Spleen (tissue), 11 donors: Measurements from ENCODE around the gene FBXO31. TPM values are rescaled to one million over a fixed set of nuclear protein-coding genes. Genes with fewer than 3 reads are reported as not detected.
"Not testable (repeated sequence)": the region's sequence is repeated elsewhere in the genome, so short reads cannot be mapped to it uniquely, and the experiment has no call there.

Experiments used
- DNase-seq: peaks from one replicate; pipeline ENCODE4 v3.0.0-alpha.2; 2020
- H3K27ac ChIP-seq, 8 donors: fragments of 200-600 bp; sonication (generic) in 7 of 8; 1 replicate in 4 of 8; 2 replicates in 4 of 8; pipeline versions ENCODE4 v1.5.0 to v1.8.0; 2016 to 2021; ENCODE audit warnings: inconsistent platforms in 4 of 8, mild to moderate bottlenecking in 4 of 8, moderate library complexity in 1 of 8
- H3K27me3 ChIP-seq, 7 donors: fragments of 200-600 bp; sonication (generic) in 6 of 7; replicated peaks in 1 of 7; 1 replicate in 4 of 7; 2 replicates in 3 of 7; pipeline versions ENCODE4 v1.5.0 to v1.8.0; 2016 to 2021; ENCODE audit warnings: inconsistent platforms in 3 of 7, mild to moderate bottlenecking in 1 of 7
- H3K36me3 ChIP-seq, 6 donors: fragments of 200-600 bp; sonication (generic) in 5 of 6; 1 replicate in 4 of 6; 2 replicates in 2 of 6; pipeline versions ENCODE4 v1.5.0 to v1.8.0; 2016 to 2021; ENCODE audit warnings: inconsistent platforms in 2 of 6
- H3K4me1 ChIP-seq, 6 donors: fragments of 200-600 bp; sonication (generic) in 5 of 6; 1 replicate in 3 of 6; 2 replicates in 3 of 6; pipeline versions ENCODE4 v1.5.0 to v1.8.0; 2016 to 2021; ENCODE audit warnings: inconsistent platforms in 3 of 6
- H3K4me3 ChIP-seq, 8 donors: fragments of 200-600 bp; sonication (generic) in 7 of 8; 1 replicate in 4 of 8; 2 replicates in 4 of 8; pipeline versions ENCODE4 v1.5.0 to v1.8.0; 2016 to 2021; ENCODE audit warnings: inconsistent platforms in 4 of 8, mild to moderate bottlenecking in 4 of 8, moderate library complexity in 2 of 8
- H3K9me3 ChIP-seq, 8 donors: fragments of 200-600 bp; sonication (generic) in 7 of 8; 1 replicate in 4 of 8; 2 replicates in 4 of 8; pipeline versions ENCODE4 v1.5.0 to v1.8.0; 2016 to 2021; ENCODE audit warnings: inconsistent platforms in 4 of 8
- POLR2A ChIP-seq, 3 donors: fragments of 450-650 bp; IDR thresholded peaks; one replicate each; pipeline ENCODE4 v1.5.1; 2017; ENCODE audit warnings: antibody characterized with exemption in 3 of 3, mild to moderate bottlenecking in 1 of 3
- POLR2AphosphoS5 ChIP-seq, 3 donors: sonication (generic); formaldehyde crosslinking; IDR thresholded peaks; one replicate each; pipeline ENCODE4 v1.5.1; 2017; ENCODE audit warnings: antibody characterized with exemption in 3 of 3
- WGBS, 5 donors: extraction: QIAGEN DNeasy Blood & Tissue Kit in 3 of 5; methylation state at CpG; one replicate each; pipeline versions ENCODE4 v1.1.5 to v1.1.7; 2013 to 2018; 5-methylcytosine and 5-hydroxymethylcytosine counted together
- intact Hi-C: fragments of 100-400 bp; cut with DNase I; formaldehyde crosslinking; loops from one replicate; pipeline ENCODE4 v1.15.0; 2023; ENCODE audit warnings: low total_unique reads
- polyA plus RNA-seq, 3 donors: library from polyadenylated mRNA; stranded (reverse); fragments of 200-250 nt; gene quantifications; one replicate each; pipeline ENCODE4 v1.2.1, GENCODE V29; 2013
- total RNA-seq, 7 donors: library from RNA; depleted of rRNA in 3 of 7; stranded (reverse); fragments of >200 nt in 3 of 7; fragmentation: NEBNext Ultra II Directional in 4 of 7; extraction: Animal tissue kit (Norgen Biotek cat#: 25700) in 4 of 7; gene quantifications; one replicate each; pipeline versions ENCODE4 v1.1.0 to v1.2.1, GENCODE V29; 2016 to 2021
- TF ChIP-seq, protein P1 (sequence below), 11 experiments: fragments of 200-600 bp in 7 of 11; fragments of 450-650 bp in 4 of 11; sonication (generic) in 4 of 11; IDR thresholded peaks in 8 of 11; conservative IDR thresholded peaks in 3 of 11; 1 replicate in 7 of 11; 2 replicates in 4 of 11; pipeline versions ENCODE4 v1.4.0 to v1.8.0; 2016 to 2021; ENCODE audit warnings: antibody characterized with exemption in 11 of 11, inconsistent platforms in 4 of 11, mild to moderate bottlenecking in 1 of 11
- donor health status: healthy with polysubstance abuse.
- donor health status: DM: no; HTN: no; CAD: no; lungs with moderate emphysema.
- donor health status: DM: no; HTN: no; CAD: no.
- donor health status: Bipolar disorder and iron deficiency.
- donor health status: healthy.
- donor health status: DM: no; HTN: no; CAD: no.
- donor health status: DM: yes; HTN: yes; CAD: no.

FBXO31 gene
- total and polyA plus RNA-seq, 10 donors = 7.9 to 30.6 (median 26.7) TPM

DNA sequence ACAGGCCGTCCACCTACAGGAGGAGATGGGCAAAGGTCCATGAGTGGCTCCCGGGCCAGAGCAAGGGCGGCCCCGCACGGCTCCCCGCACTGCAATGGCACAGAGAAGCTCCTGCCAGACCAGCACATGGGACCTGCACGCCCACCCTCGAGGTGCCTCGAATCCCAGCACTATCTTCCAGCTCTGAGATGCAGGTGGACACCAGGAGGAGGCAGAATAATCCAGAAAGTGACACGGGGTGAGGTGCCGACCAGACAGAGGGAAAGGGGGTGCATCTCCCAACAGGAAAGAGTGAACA is 39.9 kb downstream of the FBXO31 start:
- H3K4me1 ChIP-seq = peaks cover 5 to 26% (median 18%) of the 10 kb centered on the region in 6 donors
- H3K27me3 ChIP-seq = no peaks in the 10 kb centered on the region
- DNase-seq = no peak
- H3K27ac ChIP-seq = no peak overlapping the region
- H3K36me3 ChIP-seq = peaks cover 3 to 81% (median 41%) of the 10 kb centered on the region in 6 donors
- TF ChIP-seq, protein P1, sequence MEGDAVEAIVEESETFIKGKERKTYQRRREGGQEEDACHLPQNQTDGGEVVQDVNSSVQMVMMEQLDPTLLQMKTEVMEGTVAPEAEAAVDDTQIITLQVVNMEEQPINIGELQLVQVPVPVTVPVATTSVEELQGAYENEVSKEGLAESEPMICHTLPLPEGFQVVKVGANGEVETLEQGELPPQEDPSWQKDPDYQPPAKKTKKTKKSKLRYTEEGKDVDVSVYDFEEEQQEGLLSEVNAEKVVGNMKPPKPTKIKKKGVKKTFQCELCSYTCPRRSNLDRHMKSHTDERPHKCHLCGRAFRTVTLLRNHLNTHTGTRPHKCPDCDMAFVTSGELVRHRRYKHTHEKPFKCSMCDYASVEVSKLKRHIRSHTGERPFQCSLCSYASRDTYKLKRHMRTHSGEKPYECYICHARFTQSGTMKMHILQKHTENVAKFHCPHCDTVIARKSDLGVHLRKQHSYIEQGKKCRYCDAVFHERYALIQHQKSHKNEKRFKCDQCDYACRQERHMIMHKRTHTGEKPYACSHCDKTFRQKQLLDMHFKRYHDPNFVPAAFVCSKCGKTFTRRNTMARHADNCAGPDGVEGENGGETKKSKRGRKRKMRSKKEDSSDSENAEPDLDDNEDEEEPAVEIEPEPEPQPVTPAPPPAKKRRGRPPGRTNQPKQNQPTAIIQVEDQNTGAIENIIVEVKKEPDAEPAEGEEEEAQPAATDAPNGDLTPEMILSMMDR (IDR thresholded peaks at IDR 0.05 in 8 of 11, conservative IDR thresholded peaks at IDR 0.05 in 3 of 11) = no peak
- TF ChIP-seq POLR2AphosphoS5 (IDR thresholded peaks at IDR 0.05) (no peak), POLR2A (IDR thresholded peaks at IDR 0.05) (no peak)
- intact Hi-C loops = no loop called here
- no peak overlapping the region for H3K4me3 ChIP-seq
- no peaks in the 10 kb centered on the region for H3K9me3 ChIP-seq
- 92 to 95% (median 93%) methylated on average over 11 of the region's 11 CpGs for WGBS, 5 donors

DNA sequence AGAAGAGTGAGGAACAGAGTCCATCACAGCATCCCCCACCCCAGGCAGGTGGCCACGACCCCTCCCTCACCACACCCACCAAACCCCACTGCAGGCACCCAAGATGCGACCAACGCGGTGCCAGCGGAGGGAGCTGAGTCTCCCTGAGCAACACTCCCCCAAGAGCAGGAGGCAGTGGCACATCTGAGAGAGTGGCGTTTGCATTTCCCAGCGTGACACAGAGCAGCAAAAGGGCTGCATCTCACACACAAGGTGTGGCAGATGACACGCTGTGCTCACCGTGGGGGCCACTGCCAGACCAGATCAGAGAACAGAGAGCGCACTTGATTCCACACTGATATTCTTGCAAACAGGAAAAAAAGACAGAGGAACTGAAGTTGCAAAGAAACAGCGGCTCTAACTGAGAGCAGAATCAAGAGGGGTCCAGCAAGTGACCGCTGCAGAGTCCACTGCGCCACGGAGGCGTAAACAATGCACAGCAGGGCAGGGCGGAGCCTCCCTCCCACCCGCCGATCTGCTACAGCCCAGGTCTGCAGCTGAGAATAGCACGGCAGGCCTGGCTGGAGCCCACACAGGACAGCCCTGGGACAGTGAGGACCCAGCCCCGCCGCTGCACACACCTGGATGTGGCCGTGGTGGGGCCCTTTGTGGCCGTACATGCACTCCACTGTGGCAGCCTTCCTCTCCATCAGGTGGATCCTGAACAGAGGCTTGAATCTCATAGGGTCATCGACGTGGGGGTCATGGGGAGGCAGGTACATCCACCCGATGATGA is 40.4 kb downstream of the FBXO31 start:
- Histone ChIP-seq H3K27ac (no peak overlapping the region), H3K9me3 (no peaks in the 10 kb centered on the region), H3K36me3 (peaks cover 3 to 82% (median 42%) of the 10 kb centered on the region in 6 donors), H3K4me3 (no peak overlapping the region), H3K4me1 (peaks cover 5 to 26% (median 18%) of the 10 kb centered on the region in 6 donors), H3K27me3 (no peaks in the 10 kb centered on the region)
- intact Hi-C loops = no loop called here
- no peak for DNase-seq
- WGBS, 5 donors = 88 to 91% (median 90%) methylated on average over 26 of the region's 26 CpGs
- TF ChIP-seq POLR2A (IDR thresholded peaks at IDR 0.05) (no peak), POLR2AphosphoS5 (IDR thresholded peaks at IDR 0.05) (no peak)
- TF ChIP-seq, protein P1 (IDR thresholded peaks at IDR 0.05 in 8 of 11, conservative IDR thresholded peaks at IDR 0.05 in 3 of 11) = no peak

DNA sequence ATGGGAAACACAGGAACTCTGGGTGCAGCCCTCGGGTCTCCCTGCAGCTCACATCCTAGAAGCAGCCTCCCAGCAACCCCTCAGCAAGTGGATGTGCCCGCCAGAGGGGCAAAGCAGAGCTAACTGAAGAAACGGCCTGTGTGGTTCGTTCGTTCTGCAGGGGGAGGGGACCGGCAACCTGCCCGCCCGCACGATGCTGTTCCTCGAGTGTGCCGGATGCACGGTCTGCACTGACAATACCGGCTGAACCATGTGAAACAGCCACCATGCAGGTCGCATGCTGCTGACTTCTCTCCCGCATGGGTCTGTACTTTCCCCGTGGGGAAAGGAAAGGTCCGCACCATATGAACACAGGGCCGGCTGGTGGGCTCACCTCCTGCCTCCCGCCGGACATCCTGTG is 41.1 kb downstream of the FBXO31 start:
- 85 to 96% (median 94%) methylated on average over 8 to 20 of the region's 20 CpGs for WGBS, 5 donors

DNA sequence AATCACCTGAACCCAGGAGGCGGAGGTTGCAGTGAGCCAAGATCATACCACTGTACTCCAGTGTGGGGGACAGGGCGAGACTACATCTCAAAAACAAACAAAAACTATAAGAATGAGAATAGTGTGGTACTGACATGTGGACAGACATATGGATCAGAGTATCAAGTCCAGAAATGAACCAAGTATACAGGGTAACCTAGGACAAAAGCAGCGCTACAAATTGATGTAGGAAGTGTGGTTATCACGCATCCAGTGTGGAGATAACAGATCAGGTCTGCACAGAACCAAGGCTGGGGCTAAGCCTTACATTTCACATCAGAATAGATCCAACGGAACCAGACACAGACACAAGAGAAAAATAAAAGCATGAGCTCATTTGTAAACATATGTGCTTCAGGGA is 43.4 kb downstream of the FBXO31 start:
- no peak for DNase-seq
- Histone ChIP-seq H3K4me1 (peaks cover 0 to 29% (median 17%) of the 10 kb centered on the region in 6 donors), H3K36me3 (peaks cover 3 to 83% (median 49%) of the 10 kb centered on the region in 6 donors), H3K4me3 (no peak overlapping the region), H3K27ac (no peak overlapping the region), H3K9me3 (no peaks in the 10 kb centered on the region), H3K27me3 (no peaks in the 10 kb centered on the region)
- intact Hi-C loops = no loop called here
- 93 to 97% (median 95%) methylated on average over 5 of the region's 5 CpGs for WGBS, 5 donors
- TF ChIP-seq, protein P1 (IDR thresholded peaks at IDR 0.05 in 8 of 11, conservative IDR thresholded peaks at IDR 0.05 in 3 of 11) = no peak
- TF ChIP-seq POLR2AphosphoS5 (IDR thresholded peaks at IDR 0.05) = no peak
- TF ChIP-seq POLR2A (IDR thresholded peaks at IDR 0.05) = no peak

More for the DNA sequence above, 41.1 kb downstream of the FBXO31 start:
- Histone ChIP-seq H3K9me3 (no peaks in the 10 kb centered on the region), H3K27me3 (no peaks in the 10 kb centered on the region), H3K4me3 (no peak overlapping the region), H3K27ac (no peak overlapping the region), H3K36me3 (peaks cover 3 to 84% (median 42%) of the 10 kb centered on the region in 6 donors), H3K4me1 (peaks cover 5 to 29% (median 19%) of the 10 kb centered on the region in 6 donors)
- intact Hi-C loops = no loop called here
- no peak for DNase-seq
- no peak for TF ChIP-seq POLR2AphosphoS5 (IDR thresholded peaks at IDR 0.05)
- TF ChIP-seq POLR2A (IDR thresholded peaks at IDR 0.05) = no peak
- TF ChIP-seq, protein P1 (IDR thresholded peaks at IDR 0.05 in 8 of 11, conservative IDR thresholded peaks at IDR 0.05 in 3 of 11) = no peak

DNA sequence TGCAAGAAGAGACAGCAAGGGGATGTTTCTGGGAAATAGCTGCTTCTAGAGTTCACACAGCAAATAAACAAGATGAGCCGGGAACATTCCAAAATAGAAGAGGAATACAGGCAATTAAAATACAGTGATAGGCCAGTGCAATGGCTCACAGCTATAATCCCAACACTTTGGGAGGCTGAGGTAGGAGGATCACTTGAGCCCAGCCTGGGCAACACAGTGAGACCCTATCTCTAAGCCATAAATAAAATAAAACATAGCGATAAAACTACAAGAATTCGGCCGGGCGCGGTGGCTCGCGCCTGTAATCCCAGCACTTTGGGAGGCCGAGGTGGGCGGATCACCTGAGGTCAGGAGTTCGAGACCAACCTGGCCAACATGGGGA is 43.9 kb downstream of the FBXO31 start:
- H3K4me3 ChIP-seq, H3K27ac ChIP-seq, intact Hi-C loops, H3K27me3 ChIP-seq, H3K9me3 ChIP-seq, DNase-seq: not testable (repeated sequence)
- peaks cover 0 to 24% (median 12%) of the 10 kb centered on the region in 6 donors for H3K4me1 ChIP-seq
- peaks cover 3 to 87% (median 53%) of the 10 kb centered on the region in 6 donors for H3K36me3 ChIP-seq
- 96 to 99% (median 97%) methylated on average over 11 of the region's 11 CpGs for WGBS, 5 donors
